ENCODE results near the gene CD79B. TPM values are rescaled to one million over a fixed set of nuclear protein-coding genes. Genes with fewer than 3 reads are reported as not detected.
A peak's percentile ranks its signal among the peaks of the same experiment; 100 is the strongest.

Gene CD79B
- total and polyA plus RNA-seq, 9 of the 15 experiments (the other 6 are each of a cell fraction or from before 2014, with no cell fraction given), result 0.15 to 0.62 (median 0.44) TPM; not detected in 2

- Histone ChIP-seq H3K9ac (ENCODE audit: insufficient read depth in 1 of 2, low read depth in 2 of 2, low read length in 2 of 2) (no peak overlapping the region), H2AFZ (ENCODE audit: low read depth, low read length) (peak overlapping the region; percentile 63; the same call in 1 of the 2 replicates), H3K9me1 (ENCODE audit: control insufficient read depth, insufficient read depth, low read length) (no peaks in the 10 kb centered on the region), H4K20me1 (replicated peaks; ENCODE audit: control insufficient read depth, insufficient read depth, low read length) (no peaks in the 10 kb centered on the region), H3K36me3 (ENCODE audit: control insufficient read depth, insufficient read depth, low read length) (no peaks in the 10 kb centered on the region), H3K9me3 (replicated peaks; ENCODE audit: control insufficient read depth, insufficient read depth, low read depth, low read length) (no peaks in the 10 kb centered on the region), H3K4me2 (ENCODE audit: insufficient read depth, low read length) (no peak overlapping the region; the same call in 1 of the 2 replicates), H3K4me3 (no peak overlapping the region), H3K27me3 (ENCODE audit: control insufficient read depth in 2 of 2, insufficient read depth in 2 of 2, low read length in 2 of 2) (peaks cover 3 to 29% of the 10 kb centered on the region in 2 experiments; a peak in 4 of 5 replicates), H3K4me1 (replicated peaks in 1 of 2; ENCODE audit: control insufficient read depth in 2 of 2, insufficient read depth in 2 of 2, low read length in 2 of 2) (no peaks in the 10 kb centered on the region; a peak in 1 of 5 replicates), H3K79me2 (ENCODE audit: control insufficient read depth, insufficient read depth, low read length) (no peaks in the 10 kb centered on the region), H3K27ac (ENCODE audit: extremely low read depth, low read depth, low read length) (no peak overlapping the region)
- 8% methylated on average over 8 of the region's 8 CpGs for WGBS (ENCODE audit: insufficient coverage, low coverage, missing lambda C conversion rate)
- BruUV-seq (replicated peaks), result no TSS peak
- FAIRE-seq, result peak; percentile 89
- peak; percentile 96 for ATAC-seq
- DNase-seq (ENCODE audit: extremely low read depth in 1 of 4, low spot score in 3 of 4), result peak; percentile 75 to 81 (median 78)
- in situ Hi-C loops (cut with MboI) (loop anchor here (10.0 kb wide), 2 partner anchors 105 to 365 kb away; partner anchors contain the start of gene ICAM2), intact Hi-C loops (cut with micrococcal nuclease) (loop anchor here (1.0 to 10.0 kb wide), 6 partner anchors 27 to 365 kb away; partner anchors contain the start of gene ERN1)
- ChIA-PET POLR2A (interaction anchor here (0.5 to 1.6 kb wide), 7 partner anchors 10 to 891 kb away, joined by 3 to 6 read pairs (median 3); no protein-coding TSS in a partner anchor), CTCF (ENCODE audit: low intra/inter-chr PET ratio) (interaction anchor here (0.6 to 2.0 kb wide), 9 partner anchors 13 to 500 kb away, joined by 3 to 10 read pairs (median 3); no protein-coding TSS in a partner anchor)
- TF ChIP-seq BACH1 (tag; IDR thresholded peaks at IDR 0.05) (no peak), CC2D1A (IDR thresholded peaks at IDR 0.05) (peak; percentile 79), ID3 (CRISPR knock-in tag; IDR thresholded peaks at IDR 0.05) (no peak), ID3 (tag; IDR thresholded peaks at IDR 0.05) (no peak), KLF16 (IDR thresholded peaks at IDR 0.05) (peak; percentile 46; the same call in 1 of the 2 replicates), REST (IDR thresholded peaks at IDR 0.05; ENCODE audit: borderline replicate concordance) (peak; percentile 86), REST (CRISPR knock-in tag; IDR thresholded peaks at IDR 0.05; ENCODE audit: low read depth) (no peak), ZNF766 (CRISPR knock-in tag; conservative IDR thresholded peaks at IDR 0.05) (no peak), ARID2 (IDR thresholded peaks at IDR 0.05) (peak; percentile 77), ZNF263 (CRISPR knock-in tag; IDR thresholded peaks at IDR 0.05; ENCODE audit: borderline replicate concordance) (no peak), ATF3 (IDR thresholded peaks at IDR 0.05) (no peak), ATF3 (CRISPR knock-in tag; conservative IDR thresholded peaks at IDR 0.05) (no peak), MEIS2 (IDR thresholded peaks at IDR 0.05; ENCODE audit: partially characterized antibody) (no peak), STAG1 (CRISPR knock-in tag; IDR thresholded peaks at IDR 0.05; ENCODE audit: borderline replicate concordance) (peak; percentile 91)
Measured at GRCh38 chr17:63919311-63919723, 12.8 kb downstream of the CD79B start.
